ENCODE measurements around the gene LTB4R2. TPM values are rescaled to one million over a fixed set of nuclear protein-coding genes. Genes with fewer than 3 reads are reported as not detected.

LTB4R2 gene
- total and polyA plus RNA-seq, 2 donors (not counting 1 experiment from before 2014, with no cell fraction given) = 0.23 to 1.8 TPM

- Histone ChIP-seq H3K27me3 (ENCODE audit: control insufficient read depth, insufficient read depth, low read length) (no peaks in the 10 kb centered on the region), H2AFZ (ENCODE audit: low read length) (no peak overlapping the region), H3K4me2 (ENCODE audit: extremely low read depth, insufficient read depth, low read length) (no peak overlapping the region), H3K4me3 (replicated peaks in 1 of 4; ENCODE audit: control extremely low read depth in 1 of 4, insufficient read depth in 1 of 4, low read depth in 3 of 4, low read length in 4 of 4) (no peak overlapping the region), H3K36me3 (ENCODE audit: control insufficient read depth, insufficient read depth, low read length) (peaks cover 21% of the 10 kb centered on the region), H3K79me2 (ENCODE audit: control insufficient read depth, insufficient read depth, low read length) (no peaks in the 10 kb centered on the region), H3K27ac (ENCODE audit: insufficient read depth, low read length) (no peak overlapping the region), H3K4me1 (ENCODE audit: control insufficient read depth, extremely low read depth, insufficient read depth, low read length) (peaks cover 4% of the 10 kb centered on the region), H3K9me3 (ENCODE audit: control insufficient read depth, insufficient read depth, low read depth, low read length) (no peaks in the 10 kb centered on the region), H4K20me1 (ENCODE audit: control insufficient read depth, extremely low read depth, insufficient read depth, low read length) (no peaks in the 10 kb centered on the region), H3K9ac (ENCODE audit: insufficient read depth, low read length) (no peak overlapping the region)
- no peak for TF ChIP-seq EZH2 (IDR thresholded peaks at IDR 0.05; ENCODE audit: low read length, missing control alignments)
- no peak for TF ChIP-seq CTCF (conservative IDR thresholded peaks at IDR 0.05 in 1 of 2, IDR thresholded peaks at IDR 0.05 in 1 of 2; ENCODE audit: low read depth in 1 of 2, low read length in 2 of 2)
- DNase-seq (ENCODE audit: low read depth in 2 of 2) = no peak
Measured at GRCh38 chr14:24293525-24293924, 16.4 kb upstream of the LTB4R2 start.

- Histone ChIP-seq H4K20me1 (ENCODE audit: control insufficient read depth, extremely low read depth, insufficient read depth, low read length) (no peaks in the 10 kb centered on the region), H3K27ac (ENCODE audit: insufficient read depth, low read length) (peak overlapping the region; percentile 58), H3K79me2 (ENCODE audit: control insufficient read depth, insufficient read depth, low read length) (peaks cover 11% of the 10 kb centered on the region), H3K4me1 (ENCODE audit: control insufficient read depth, extremely low read depth, insufficient read depth, low read length) (peaks cover 10% of the 10 kb centered on the region), H2AFZ (ENCODE audit: low read length) (peak overlapping the region; percentile 11), H3K4me2 (ENCODE audit: extremely low read depth, insufficient read depth, low read length) (no peak overlapping the region), H3K9ac (ENCODE audit: insufficient read depth, low read length) (no peak overlapping the region), H3K4me3 (replicated peaks in 1 of 4; ENCODE audit: control extremely low read depth in 1 of 4, insufficient read depth in 1 of 4, low read depth in 3 of 4, low read length in 4 of 4) (no peak overlapping the region), H3K9me3 (ENCODE audit: control insufficient read depth, insufficient read depth, low read depth, low read length) (no peaks in the 10 kb centered on the region), H3K36me3 (ENCODE audit: control insufficient read depth, insufficient read depth, low read length) (peaks cover 18% of the 10 kb centered on the region), H3K27me3 (ENCODE audit: control insufficient read depth, insufficient read depth, low read length) (no peaks in the 10 kb centered on the region)
- peak; percentile 89 to 92 for DNase-seq (ENCODE audit: low read depth in 2 of 2)
- TF ChIP-seq CTCF (conservative IDR thresholded peaks at IDR 0.05 in 1 of 2, IDR thresholded peaks at IDR 0.05 in 1 of 2; ENCODE audit: low read depth in 1 of 2, low read length in 2 of 2) (peak; percentile 71 to 82), EZH2 (IDR thresholded peaks at IDR 0.05; ENCODE audit: low read length, missing control alignments) (no peak)
Measured at GRCh38 chr14:24296341-24297157, 13.4 kb upstream of the LTB4R2 start.

- H4K20me1 ChIP-seq (ENCODE audit: control insufficient read depth, extremely low read depth, insufficient read depth, low read length) = no peaks in the 10 kb centered on the region
- no peak overlapping the region for H2AFZ ChIP-seq (ENCODE audit: low read length)
- DNase-seq (ENCODE audit: low read depth in 2 of 2) = peak in 1 of 2 donors; percentile 20
- no peaks in the 10 kb centered on the region for H3K27me3 ChIP-seq (ENCODE audit: control insufficient read depth, insufficient read depth, low read length)
- peaks cover 11% of the 10 kb centered on the region for H3K79me2 ChIP-seq (ENCODE audit: control insufficient read depth, insufficient read depth, low read length)
- TF ChIP-seq EZH2 (IDR thresholded peaks at IDR 0.05; ENCODE audit: low read length, missing control alignments) (no peak), CTCF (conservative IDR thresholded peaks at IDR 0.05 in 1 of 2, IDR thresholded peaks at IDR 0.05 in 1 of 2; ENCODE audit: low read depth in 1 of 2, low read length in 2 of 2) (peak; percentile 27 to 52)
- H3K36me3 ChIP-seq (ENCODE audit: control insufficient read depth, insufficient read depth, low read length) = peaks cover 16% of the 10 kb centered on the region
- no peak overlapping the region for H3K4me2 ChIP-seq (ENCODE audit: extremely low read depth, insufficient read depth, low read length)
- H3K27ac ChIP-seq (ENCODE audit: insufficient read depth, low read length) = no peak overlapping the region
- no peak overlapping the region for H3K9ac ChIP-seq (ENCODE audit: insufficient read depth, low read length)
- H3K4me3 ChIP-seq (replicated peaks in 1 of 4; ENCODE audit: control extremely low read depth in 1 of 4, insufficient read depth in 1 of 4, low read depth in 3 of 4, low read length in 4 of 4) = no peak overlapping the region
- no peaks in the 10 kb centered on the region for H3K9me3 ChIP-seq (ENCODE audit: control insufficient read depth, insufficient read depth, low read depth, low read length)
- H3K4me1 ChIP-seq (ENCODE audit: control insufficient read depth, extremely low read depth, insufficient read depth, low read length) = peaks cover 10% of the 10 kb centered on the region
Measured at GRCh38 chr14:24297190-24297964, 12.6 kb upstream of the LTB4R2 start.
